GM12891 (cell line): ENCODE data around the gene HADH. TPM values are rescaled to one million over a fixed set of nuclear protein-coding genes. Genes with fewer than 3 reads are reported as not detected.
"Not testable (repeated sequence)": the region's sequence is repeated elsewhere in the genome, so short reads cannot be mapped to it uniquely, and the experiment has no call there.

Experiments used
- DNase-seq: peaks from one replicate; pipeline ENCODE4 v3.0.0; 2011; ENCODE audit warnings: low spot score; ENCODE audit not compliant: insufficient read length
- FAIRE-seq: peaks from 2 replicates; lab custom pipeline; 2011; peaks lifted over from hg19 to GRCh38; lab: Jason Lieb, UNC
- PAX5 ChIP-seq: IDR thresholded peaks from 2 replicates; pipeline ENCODE4 v1.6.1; 2011; ENCODE audit warnings: low read length, moderate library complexity, mild to moderate bottlenecking; ENCODE audit not compliant: insufficient read depth, severe bottlenecking
- POLR2A ChIP-seq: IDR thresholded peaks from 2 replicates; pipeline ENCODE4 v1.6.1; 2011; ENCODE audit warnings: low read depth, low read length, control low read depth
- POLR2AphosphoS5 ChIP-seq: IDR thresholded peaks from 2 replicates; pipeline ENCODE4 v1.6.1; 2011; ENCODE audit warnings: low read depth, low read length, control low read depth
- POU2F2 ChIP-seq: IDR thresholded peaks from 2 replicates; pipeline ENCODE4 v1.6.1; 2011; ENCODE audit warnings: low read depth, mild to moderate bottlenecking, control low read depth, low read length, moderate library complexity
- SPI1 ChIP-seq: IDR thresholded peaks from 2 replicates; pipeline ENCODE4 v1.6.1; 2011; ENCODE audit warnings: low read depth, low read length, control low read depth
- TAF1 ChIP-seq: IDR thresholded peaks from 2 replicates; pipeline ENCODE4 v1.6.1; 2011; ENCODE audit warnings: low read depth, low read length, control low read depth
- polyA plus RNA-seq: library from polyadenylated mRNA; unstranded; fragments of >200 nt; gene quantifications from one replicate; pipeline ENCODE4 v1.2.1, GENCODE V29; 2012; ENCODE audit warnings: low read depth, missing spikeins, inconsistent platforms; ENCODE audit not compliant: missing spikeins

Gene HADH
- 34.6 TPM for polyA plus RNA-seq

- 0 out of 2 replicates have a peak, but pooled peaks have one; percentile 45 for TF ChIP-seq TAF1
- peak; percentile 49; the same call in 1 of the 2 replicates for TF ChIP-seq POU2F2
- TF ChIP-seq SPI1, result no peak
- TF ChIP-seq POLR2A, result peak; percentile 79
- TF ChIP-seq POLR2AphosphoS5, result peak; percentile 75
- TF ChIP-seq PAX5, result no peak
- FAIRE-seq, result peak; percentile 99
- DNase-seq, result peak; percentile 78
These were observed at the start of gene HADH for GRCh38 chr4:107989537-107990386. TSS of gene HADH (plus strand) at chr4:107989889. CDS start at chr4:107989933, 44 bp downstream.

GRCh38 chr4:107945809-107946208 lies 43.9 kb upstream of the HADH start:
- DNase-seq (no peak), FAIRE-seq (no peak)
- TF ChIP-seq POLR2A, result no peak
- TF ChIP-seq POU2F2, result no peak
- no peak for TF ChIP-seq PAX5
- TF ChIP-seq TAF1, result no peak
- TF ChIP-seq SPI1, result no peak
- TF ChIP-seq POLR2AphosphoS5, result no peak

GRCh38 chr4:107950746-107951540 lies 38.7 kb upstream of the HADH start:
- FAIRE-seq (no peak), DNase-seq (no peak)
- TF ChIP-seq TAF1 (no peak), PAX5 (no peak), SPI1 (no peak), POLR2AphosphoS5 (no peak), POLR2A (no peak), POU2F2 (no peak)

GRCh38 chr4:107951551-107951950 lies 38.1 kb upstream of the HADH start:
- DNase-seq (no peak), FAIRE-seq (no peak)
- TF ChIP-seq POU2F2, result no peak
- no peak for TF ChIP-seq POLR2A
- no peak for TF ChIP-seq SPI1
- TF ChIP-seq POLR2AphosphoS5, result no peak
- TF ChIP-seq TAF1, result no peak
- TF ChIP-seq PAX5, result no peak

- TF ChIP-seq SPI1 (no peak), POLR2AphosphoS5 (no peak), TAF1 (no peak), PAX5 (no peak), POU2F2 (no peak), POLR2A (no peak)
- DNase-seq (no peak), FAIRE-seq (no peak)
These were observed 33.7 kb upstream of the HADH start for GRCh38 chr4:107956011-107956410.

- no peak for FAIRE-seq
These were observed 22.8 kb upstream of the HADH start for GRCh38 chr4:107966903-107967302.

GRCh38 chr4:107967519-107967918 lies 22.2 kb upstream of the HADH start:
- not testable (repeated sequence) for DNase-seq, FAIRE-seq

More at GRCh38 chr4:107966903-107967302, 22.8 kb upstream of the HADH start:
- TF ChIP-seq SPI1, result no peak
- DNase-seq, result no peak

- DNase-seq, FAIRE-seq: not testable (repeated sequence)
These were observed 21.8 kb upstream of the HADH start for GRCh38 chr4:107967921-107968320.

GRCh38 chr4:107970063-107970798 lies 19.5 kb upstream of the HADH start:
- no peak for DNase-seq

More at GRCh38 chr4:107970063-107970798, 19.5 kb upstream of the HADH start:
- FAIRE-seq, result no peak
- TF ChIP-seq PAX5, result no peak
- no peak for TF ChIP-seq POLR2AphosphoS5
- no peak for TF ChIP-seq POLR2A
- TF ChIP-seq TAF1, result no peak
- no peak for TF ChIP-seq POU2F2
- TF ChIP-seq SPI1, result no peak
